Measurements from ENCODE around the gene ULK1. TPM values are rescaled to one million over a fixed set of nuclear protein-coding genes. Genes with fewer than 3 reads are reported as not detected.

ULK1 gene
- total RNA-seq, 1 experiment from 2014 or later: 67.8 TPM

GRCh38 chr12:131869871-131870418, 24.5 kb upstream of the ULK1 start (continued):
- TF ChIP-seq ZBTB43 (CRISPR knock-in tag; IDR thresholded peaks at IDR 0.05): no peak
- TF ChIP-seq HMGA2 (CRISPR knock-in tag; IDR thresholded peaks at IDR 0.05): no peak
- TF ChIP-seq ETV6 (CRISPR knock-in tag; IDR thresholded peaks at IDR 0.05): no peak
- no peak for TF ChIP-seq E2F5 (CRISPR knock-in tag; IDR thresholded peaks at IDR 0.05)
- TF ChIP-seq CBFB (CRISPR knock-in tag; IDR thresholded peaks at IDR 0.05; ENCODE audit: low read depth): no peak

- Mint-ChIP-seq H3K36me3 (peaks cover 6% of the 10 kb centered on the region), H3K27ac (no peak overlapping the region), H3K4me3 (no peak overlapping the region), H3K9me3 (peaks cover 16% of the 10 kb centered on the region), H3K27me3 (ENCODE audit: low read depth) (peaks cover 12% of the 10 kb centered on the region), H3K4me1 (no peaks in the 10 kb centered on the region)
- POLR2A ChIA-PET: no interaction called here
- CTCF ChIA-PET: interaction anchor here (1.6 kb wide), 1 partner anchor 11 kb away, joined by 3 read pairs; no protein-coding TSS in a partner anchor
- ATAC-seq (no peak), DNase-seq (ENCODE audit: low spot score) (no peak)
- TF ChIP-seq NFE2L1 (CRISPR knock-in tag; IDR thresholded peaks at IDR 0.05): no peak
These were observed 22.7 kb upstream of the ULK1 start for GRCh38 chr12:131871677-131872076.

- peak; percentile 18; the same call in 1 of the 2 replicates for ATAC-seq
- Mint-ChIP-seq H3K27me3 (ENCODE audit: low read depth) (peaks cover 14% of the 10 kb centered on the region), H3K36me3 (peaks cover 6% of the 10 kb centered on the region), H3K4me3 (no peak overlapping the region), H3K9me3 (peaks cover 16% of the 10 kb centered on the region), H3K27ac (no peak overlapping the region), H3K4me1 (no peaks in the 10 kb centered on the region)
- ChIA-PET POLR2A (no interaction called here), CTCF (interaction anchor here (1.6 kb wide), 1 partner anchor 11 kb away, joined by 3 read pairs; no protein-coding TSS in a partner anchor)
- no peak for DNase-seq (ENCODE audit: low spot score)
- TF ChIP-seq ZNF317 (CRISPR knock-in tag; IDR thresholded peaks at IDR 0.05; ENCODE audit: borderline replicate concordance, low read depth): no peak
- no peak for TF ChIP-seq ZBTB43 (CRISPR knock-in tag; IDR thresholded peaks at IDR 0.05)
- TF ChIP-seq ETV6 (CRISPR knock-in tag; IDR thresholded peaks at IDR 0.05): no peak
- TF ChIP-seq OVOL2 (CRISPR knock-in tag; IDR thresholded peaks at IDR 0.05; ENCODE audit: borderline replicate concordance): no peak
- no peak for TF ChIP-seq ZBTB21 (CRISPR knock-in tag; IDR thresholded peaks at IDR 0.05; ENCODE audit: borderline replicate concordance)
- TF ChIP-seq HMGXB4 (CRISPR knock-in tag; IDR thresholded peaks at IDR 0.05): no peak
- no peak for TF ChIP-seq FOXJ3 (CRISPR knock-in tag; IDR thresholded peaks at IDR 0.05; ENCODE audit: borderline replicate concordance)
- no peak for TF ChIP-seq SP1 (CRISPR knock-in tag; conservative IDR thresholded peaks at IDR 0.05)
- TF ChIP-seq MYBL2 (CRISPR knock-in tag; IDR thresholded peaks at IDR 0.05): no peak
- TF ChIP-seq GTF2I (CRISPR knock-in tag; conservative IDR thresholded peaks at IDR 0.05): no peak
- TF ChIP-seq ZNF416 (CRISPR knock-in tag; IDR thresholded peaks at IDR 0.05): no peak
- TF ChIP-seq ARID4B (CRISPR knock-in tag; IDR thresholded peaks at IDR 0.05; ENCODE audit: borderline replicate concordance): no peak
- no peak for TF ChIP-seq CDX4 (CRISPR knock-in tag; IDR thresholded peaks at IDR 0.05; ENCODE audit: borderline replicate concordance)
- no peak for TF ChIP-seq USF2 (CRISPR knock-in tag; IDR thresholded peaks at IDR 0.05)
- no peak for TF ChIP-seq NR1H2 (CRISPR knock-in tag; IDR thresholded peaks at IDR 0.05)
- no peak for TF ChIP-seq SMAD3 (CRISPR knock-in tag; IDR thresholded peaks at IDR 0.05; ENCODE audit: borderline replicate concordance)
These were observed 22.0 kb upstream of the ULK1 start for GRCh38 chr12:131872154-131873051.
